Vagina (tissue), 2 donors: Measurements from ENCODE around the gene MAP3K14. TPM values are rescaled to one million over a fixed set of nuclear protein-coding genes. Genes with fewer than 3 reads are reported as not detected.

Experiments
- DNase-seq, 2 donors: peaks; one replicate each; pipeline ENCODE4 v3.0.0-alpha.2; 2017; ENCODE audit errors: extremely low spot score in 2 of 2
- H3K27ac ChIP-seq: fragments of 200-600 bp; sonication (generic); one replicate; pipeline ENCODE4 v1.5.1; 2019
- H3K27me3 ChIP-seq: fragments of 200-600 bp; sonication (generic); one replicate; pipeline ENCODE4 v1.5.1; 2019
- H3K36me3 ChIP-seq, 2 donors: fragments of 200-600 bp; sonication (generic); one replicate each; pipeline ENCODE4 v1.5.1; 2017 to 2019
- H3K4me1 ChIP-seq: fragments of 200-600 bp; sonication (generic); one replicate; pipeline ENCODE4 v1.5.1; 2019
- H3K4me3 ChIP-seq, 2 donors: fragments of 200-600 bp; sonication (generic); 1 replicate in 1 of 2; 2 replicates in 1 of 2; pipeline ENCODE4 v1.5.1; 2016 to 2019
- H3K9me3 ChIP-seq: fragments of 200-600 bp; sonication (generic); one replicate; pipeline ENCODE4 v1.5.1; 2019
- CTCF ChIP-seq, 3 experiments: fragments of 450-650 bp in 2 of 3; fragments of 200-600 bp in 1 of 3; sonication (generic) in 1 of 3; IDR thresholded peaks; one replicate each; pipeline ENCODE4 v1.5.1; 2017 to 2019; ENCODE audit warnings: antibody characterized with exemption in 3 of 3, mild to moderate bottlenecking in 2 of 3, moderate library complexity in 2 of 3
- POLR2A ChIP-seq, 2 donors: fragments of 450-650 bp; IDR thresholded peaks; one replicate each; pipeline ENCODE4 v1.6.1; 2017; ENCODE audit warnings: antibody characterized with exemption in 2 of 2, mild to moderate bottlenecking in 2 of 2, moderate library complexity in 2 of 2
- POLR2AphosphoS5 ChIP-seq, 2 donors: sonication (generic); formaldehyde crosslinking; IDR thresholded peaks; one replicate each; pipeline ENCODE4 v1.9.0; 2017; ENCODE audit warnings: antibody characterized with exemption in 2 of 2, mild to moderate bottlenecking in 2 of 2, low read depth in 1 of 2; ENCODE audit not compliant: insufficient read depth in 1 of 2
- intact Hi-C: fragments of 100-400 bp; cut with DNase I; formaldehyde crosslinking; loops from one replicate; pipeline ENCODE4 v1.15.1; 2023
- total RNA-seq: library from RNA; depleted of rRNA; stranded (reverse); fragments of >200 nt; gene quantifications from one replicate; pipeline ENCODE4 v1.2.3, GENCODE V29; 2016

Gene MAP3K14
- total RNA-seq, 1 donor from 2014 or later, result 9.8 TPM

GRCh38 chr17:45227926-45228762 lies 88.7 kb downstream of the MAP3K14 start:
- Histone ChIP-seq H3K9me3 (no peaks in the 10 kb centered on the region), H3K36me3 (no peaks in the 10 kb centered on the region), H3K4me1 (peaks cover 71% of the 10 kb centered on the region), H3K27ac (peak overlapping the region; percentile 85), H3K27me3 (no peaks in the 10 kb centered on the region), H3K4me3 (no peak overlapping the region)
- TF ChIP-seq POLR2AphosphoS5 (IDR thresholded peaks at IDR 0.05; ENCODE audit: insufficient read depth in 1 of 2, low read depth in 1 of 2) (no peak), POLR2A (IDR thresholded peaks at IDR 0.05) (no peak), CTCF (IDR thresholded peaks at IDR 0.05) (no peak)
- intact Hi-C loops, result no loop called here
- DNase-seq, result no peak

- H3K27me3 ChIP-seq, result no peaks in the 10 kb centered on the region
- no peaks in the 10 kb centered on the region for H3K9me3 ChIP-seq
- H3K4me1 ChIP-seq, result peaks cover 77% of the 10 kb centered on the region
- TF ChIP-seq POLR2A (IDR thresholded peaks at IDR 0.05) (no peak), CTCF (IDR thresholded peaks at IDR 0.05) (no peak), POLR2AphosphoS5 (IDR thresholded peaks at IDR 0.05; ENCODE audit: insufficient read depth in 1 of 2, low read depth in 1 of 2) (no peak)
- intact Hi-C loops, result no loop called here
- peak overlapping the region; percentile 7 for H3K4me3 ChIP-seq
- no peaks in the 10 kb centered on the region for H3K36me3 ChIP-seq
- no peak for DNase-seq
- H3K27ac ChIP-seq, result peak overlapping the region; percentile 85
Observed at GRCh38 chr17:45227101-45227925, 89.5 kb downstream of the MAP3K14 start.

DNA sequence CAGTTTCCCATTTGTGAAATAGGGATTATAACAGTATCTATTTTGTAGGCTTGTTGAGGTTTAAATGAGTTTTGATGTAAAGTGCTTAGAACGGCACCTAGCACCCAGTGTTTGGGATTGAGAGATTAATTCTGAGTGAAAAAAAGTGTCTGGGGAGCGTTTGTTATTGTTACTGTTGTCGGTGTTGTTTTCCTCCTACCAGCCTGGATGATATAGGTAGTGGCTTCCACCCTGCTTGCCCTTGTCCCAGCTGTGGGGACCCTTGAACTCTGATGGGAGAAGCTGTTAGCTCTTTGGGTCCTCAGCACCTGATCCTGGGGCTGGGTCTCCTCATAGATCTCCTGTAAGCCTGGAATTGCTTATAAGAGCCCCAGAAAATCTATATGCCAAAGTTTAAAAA lies 90.2 kb downstream of the MAP3K14 start:
- Histone ChIP-seq H3K4me3 (peak overlapping the region; percentile 7), H3K27ac (peak overlapping the region; percentile 85), H3K4me1 (peaks cover 75% of the 10 kb centered on the region), H3K27me3 (no peaks in the 10 kb centered on the region), H3K9me3 (no peaks in the 10 kb centered on the region), H3K36me3 (no peaks in the 10 kb centered on the region)
- intact Hi-C loops, result no loop called here
- TF ChIP-seq POLR2AphosphoS5 (IDR thresholded peaks at IDR 0.05; ENCODE audit: insufficient read depth in 1 of 2, low read depth in 1 of 2) (no peak), POLR2A (IDR thresholded peaks at IDR 0.05) (no peak), CTCF (IDR thresholded peaks at IDR 0.05) (no peak)
- no peak for DNase-seq

DNA sequence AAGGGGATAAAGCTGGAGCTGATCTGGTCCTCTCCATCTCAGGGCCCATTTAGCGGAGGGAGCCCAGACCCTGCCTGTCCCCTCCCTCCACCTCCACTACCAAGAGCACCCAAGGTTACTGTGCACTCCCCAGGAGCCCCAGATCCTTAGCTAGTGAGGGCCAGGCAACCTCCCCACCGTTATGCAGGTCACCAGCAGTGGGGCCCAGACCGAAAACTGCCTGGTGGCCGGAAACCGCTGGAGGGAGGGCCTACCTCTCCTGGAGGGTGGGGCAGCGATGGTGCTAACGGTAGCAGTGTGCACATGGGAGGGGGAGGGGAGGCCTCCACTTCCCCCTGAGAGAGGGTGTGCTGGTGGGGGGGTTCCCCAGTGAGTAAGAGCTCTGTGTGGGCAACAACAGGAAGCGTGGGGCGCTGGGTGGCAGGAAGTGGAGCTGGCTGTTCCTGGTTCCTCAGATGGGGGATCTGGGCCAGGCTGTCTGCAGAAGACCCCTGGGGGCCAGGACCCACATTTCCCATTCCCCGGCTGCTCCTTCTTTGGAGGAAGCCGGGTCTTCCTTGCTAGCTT lies 90.8 kb downstream of the MAP3K14 start:
- peak overlapping the region; percentile 85 for H3K27ac ChIP-seq
- H3K4me3 ChIP-seq, result no peak overlapping the region
- H3K27me3 ChIP-seq, result no peaks in the 10 kb centered on the region
- no peaks in the 10 kb centered on the region for H3K36me3 ChIP-seq
- intact Hi-C loops, result no loop called here
- peaks cover 72% of the 10 kb centered on the region for H3K4me1 ChIP-seq
- TF ChIP-seq POLR2AphosphoS5 (IDR thresholded peaks at IDR 0.05; ENCODE audit: insufficient read depth in 1 of 2, low read depth in 1 of 2), result peak in 1 of 2 donors; percentile 68
- no peak for TF ChIP-seq POLR2A (IDR thresholded peaks at IDR 0.05)
- no peak for TF ChIP-seq CTCF (IDR thresholded peaks at IDR 0.05)
- DNase-seq, result no peak
- no peaks in the 10 kb centered on the region for H3K9me3 ChIP-seq
